GM19324 (cell line): ENCODE results near the gene PPP6R1.

Source experiments
- ATAC-seq: cut with Tn5 transposase; IDR thresholded peaks from one replicate; pipeline ENCODE4 v1.9.1; 2021; ENCODE audit warnings: mild to moderate bottlenecking, moderate library complexity; ENCODE audit not compliant: unreplicated experiment, low FRiP score

Gene PPP6R1

DNA sequence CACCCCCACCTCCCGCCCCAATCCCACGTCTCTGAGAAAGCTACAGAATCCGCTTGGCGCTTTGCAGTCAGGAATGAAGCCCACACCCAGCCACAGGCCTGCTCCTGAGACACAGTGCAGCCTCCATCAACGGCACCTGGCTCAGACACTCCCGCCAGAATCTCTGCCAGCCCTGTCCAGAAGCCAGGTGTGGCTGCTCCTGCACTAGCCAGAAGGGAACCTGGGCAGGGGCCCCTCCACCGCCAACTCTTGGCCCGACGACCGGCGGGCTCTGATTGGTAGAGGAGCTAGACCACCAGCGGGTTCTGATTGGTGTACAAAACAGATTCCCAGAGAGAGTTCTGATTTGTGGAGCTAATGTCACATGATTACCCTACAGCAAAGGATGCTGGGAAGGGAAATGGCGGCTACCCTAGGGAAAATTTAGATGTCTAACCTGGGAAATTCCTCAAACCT is 2.9 kb upstream of the PPP6R1 start:
- ATAC-seq: no peak

DNA sequence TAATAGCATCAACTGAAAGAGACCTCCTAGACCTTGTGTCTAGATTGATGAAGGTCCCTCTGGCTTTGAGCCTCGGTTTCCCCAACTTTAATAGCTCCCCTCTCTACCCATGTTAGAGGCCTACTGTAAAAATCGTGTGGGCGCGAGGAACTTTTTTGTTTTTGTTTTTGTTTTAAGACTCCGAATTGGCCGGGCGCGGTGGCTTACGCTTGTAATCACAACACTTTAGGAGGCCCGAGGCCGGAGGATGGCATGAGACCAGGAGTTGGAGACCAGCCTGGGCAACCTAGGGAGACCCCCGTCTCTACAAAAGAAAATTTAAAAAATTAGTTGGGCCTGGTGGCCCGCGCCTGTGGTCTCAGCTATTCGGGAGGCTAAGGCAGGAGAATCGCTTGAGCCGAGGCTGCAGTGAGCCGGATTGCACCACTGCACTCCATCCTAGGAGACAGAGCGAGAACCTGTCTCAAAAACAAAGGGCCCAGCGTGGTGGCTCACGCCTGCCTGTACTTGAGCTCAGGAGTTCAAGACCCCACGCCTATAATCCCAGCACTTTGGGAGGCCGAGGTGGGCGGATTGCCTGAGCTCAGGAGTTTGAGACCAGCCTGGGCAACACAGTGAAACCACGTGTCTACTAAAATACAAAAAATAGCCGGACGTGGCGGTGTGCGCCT is 858 bp upstream of the PPP6R1 start:
- ATAC-seq: no peak

DNA sequence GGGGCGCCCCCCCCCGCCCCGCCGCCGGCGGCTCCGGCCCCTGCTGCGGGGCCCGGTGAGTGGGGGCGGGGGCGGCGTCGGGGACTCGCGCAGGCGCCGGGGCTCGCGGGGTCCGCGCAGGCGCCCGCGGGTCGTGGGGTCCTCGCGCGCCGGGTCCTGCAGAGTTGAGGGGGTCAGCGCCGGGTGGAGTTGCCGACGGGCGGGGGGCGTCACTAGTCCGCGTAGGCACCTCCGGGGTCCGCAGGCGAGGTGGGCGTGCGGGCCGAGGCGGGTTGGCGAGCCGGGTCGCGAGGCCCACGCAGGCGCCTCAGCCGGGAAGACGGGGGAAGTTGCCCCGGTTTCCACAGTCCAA is 365 bp downstream of the PPP6R1 start:
- peak; percentile 25 for ATAC-seq

DNA sequence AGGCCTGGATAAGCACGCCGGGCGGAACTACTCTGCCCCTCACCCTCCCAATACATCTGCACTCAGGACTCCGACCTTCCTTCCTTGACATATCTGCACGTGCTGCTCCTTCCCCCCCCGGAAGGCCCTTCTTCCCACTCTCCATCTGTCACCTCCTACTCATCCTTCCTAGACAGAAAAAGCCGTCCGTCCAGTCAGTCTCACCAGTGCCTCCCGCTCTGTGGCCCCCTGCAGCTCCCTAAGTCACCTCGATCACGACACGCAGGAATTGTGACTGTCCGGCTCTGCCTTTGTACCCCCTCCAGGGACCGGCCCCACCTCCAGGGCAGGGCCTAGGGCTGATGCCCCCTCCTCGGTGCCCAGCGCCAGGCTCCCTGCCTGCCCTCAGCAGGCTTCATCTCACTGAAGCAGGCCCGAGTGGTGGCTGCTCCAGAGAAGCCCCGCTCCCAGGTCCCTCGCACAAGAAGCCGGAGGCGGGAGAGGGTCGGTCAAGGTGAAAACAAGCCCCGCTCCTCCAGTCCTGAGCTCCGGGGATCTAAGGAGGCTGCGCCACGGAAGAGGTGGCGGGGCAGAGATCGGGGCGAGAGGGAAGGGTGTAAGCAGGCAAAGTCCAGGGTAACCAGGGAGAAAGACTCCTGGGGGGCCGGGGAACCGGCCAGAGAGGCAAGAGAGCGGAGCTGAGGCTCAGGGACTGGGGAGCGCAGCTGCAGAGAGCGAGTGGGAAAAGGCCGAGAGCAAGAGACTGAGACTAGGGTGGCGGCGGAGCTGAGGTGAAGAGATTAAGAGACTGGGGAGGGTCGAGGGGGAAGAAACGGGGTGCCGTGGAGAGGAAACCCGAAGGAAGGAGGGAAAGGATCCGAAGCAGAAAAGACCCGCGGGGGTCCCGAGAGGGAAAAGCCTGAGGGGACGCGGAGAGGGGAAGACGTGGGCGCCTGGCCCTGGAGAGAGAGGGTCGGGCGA is 1.1 kb downstream of the PPP6R1 start:
- ATAC-seq: no peak

DNA sequence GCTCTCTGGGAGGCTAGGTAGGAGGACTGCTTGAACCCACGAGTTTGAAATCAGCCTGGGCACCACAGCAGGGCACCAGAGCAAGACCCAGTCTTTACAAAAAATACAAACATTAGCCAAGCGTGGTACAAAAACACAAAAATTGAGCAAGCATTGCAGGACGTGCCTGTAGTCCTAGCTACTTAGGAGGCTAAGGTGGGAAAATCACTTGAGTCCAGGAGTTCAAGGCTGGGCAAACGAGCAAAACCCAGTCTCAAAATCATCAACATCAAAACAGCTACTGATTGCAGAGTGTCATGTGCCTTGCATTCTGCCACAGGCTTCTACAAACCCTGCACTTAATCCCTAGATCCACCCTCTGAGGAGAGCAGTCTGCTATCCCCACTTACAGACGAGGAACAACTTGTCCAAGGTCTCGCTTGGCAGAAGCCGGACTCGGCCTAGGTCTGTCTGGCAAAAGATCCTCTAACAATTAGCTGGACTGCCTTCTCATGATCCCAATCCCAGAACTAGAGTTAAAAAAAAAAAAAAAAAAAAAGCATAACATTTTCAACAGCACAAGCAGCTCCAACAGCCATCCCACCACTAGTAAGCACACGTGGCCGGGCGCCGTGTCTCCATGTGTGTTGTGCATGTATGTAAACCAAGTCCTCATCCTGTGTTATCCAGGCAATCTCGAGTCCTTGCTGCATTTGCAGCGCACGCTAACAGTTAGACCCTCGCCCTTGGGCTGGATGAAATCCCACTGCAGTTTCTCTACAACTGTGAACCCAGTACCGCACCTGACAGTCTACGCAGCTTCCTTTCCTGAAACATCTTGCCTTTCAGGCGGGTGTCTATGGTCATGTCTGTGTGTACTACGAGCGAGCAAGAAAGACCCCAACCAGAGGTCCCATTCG is 2.0 kb downstream of the PPP6R1 start:
- ATAC-seq: no peak

DNA sequence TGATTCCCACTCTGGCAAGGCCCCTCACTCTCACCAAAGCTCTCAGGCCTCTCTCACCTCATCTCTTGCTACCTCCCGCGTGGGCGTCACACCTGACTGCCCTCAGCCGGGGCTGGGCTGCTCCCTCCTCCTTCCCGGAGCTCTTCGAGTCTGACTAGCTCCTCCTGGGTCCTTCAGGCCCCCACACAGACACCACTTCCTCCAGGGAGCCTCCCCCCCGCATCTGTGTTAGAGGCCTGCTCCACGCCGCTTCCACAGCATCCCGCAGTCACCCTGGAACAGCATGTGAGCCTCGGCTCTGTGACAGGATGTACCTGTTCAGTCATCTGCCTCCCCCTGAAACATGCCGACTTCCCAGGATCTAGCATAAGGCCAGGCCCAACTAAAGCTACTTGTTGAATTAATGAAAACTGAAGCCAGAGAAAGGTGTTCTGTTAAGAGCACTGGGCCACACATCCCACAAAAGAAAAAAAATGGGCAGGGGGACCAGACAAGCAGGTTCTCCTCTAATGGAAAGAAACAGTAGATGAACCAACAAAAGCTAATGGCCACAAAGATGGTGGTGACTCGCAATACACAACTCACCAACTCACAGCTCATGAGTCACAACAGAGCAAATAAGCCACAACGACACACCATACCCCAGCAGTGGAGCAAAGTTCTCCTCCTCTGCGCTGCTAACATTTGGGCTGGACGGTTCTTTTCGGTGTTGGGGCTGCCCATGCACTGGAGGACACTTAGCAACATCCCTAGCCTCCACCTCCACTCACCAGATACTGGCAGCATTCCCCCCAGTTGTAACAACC is 3.0 kb downstream of the PPP6R1 start:
- ATAC-seq: no peak

DNA sequence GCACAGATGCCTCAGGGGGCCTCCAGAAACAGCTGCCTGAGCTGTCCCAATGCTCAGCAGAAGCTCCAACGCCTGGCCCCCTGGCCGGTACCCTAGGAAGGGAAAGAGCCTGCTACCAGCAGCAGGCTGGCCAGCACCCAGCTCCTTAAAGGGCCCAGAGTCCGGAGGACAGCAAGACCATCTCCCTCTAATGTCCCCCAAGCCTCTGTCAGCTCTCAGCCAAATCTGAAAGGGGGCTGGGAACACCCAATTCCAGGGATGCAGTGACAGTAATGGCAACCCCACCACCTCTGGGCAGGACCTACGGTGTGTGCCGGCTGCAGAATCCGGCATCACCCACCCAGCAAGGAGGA is 4.2 kb downstream of the PPP6R1 start:
- no peak for ATAC-seq

DNA sequence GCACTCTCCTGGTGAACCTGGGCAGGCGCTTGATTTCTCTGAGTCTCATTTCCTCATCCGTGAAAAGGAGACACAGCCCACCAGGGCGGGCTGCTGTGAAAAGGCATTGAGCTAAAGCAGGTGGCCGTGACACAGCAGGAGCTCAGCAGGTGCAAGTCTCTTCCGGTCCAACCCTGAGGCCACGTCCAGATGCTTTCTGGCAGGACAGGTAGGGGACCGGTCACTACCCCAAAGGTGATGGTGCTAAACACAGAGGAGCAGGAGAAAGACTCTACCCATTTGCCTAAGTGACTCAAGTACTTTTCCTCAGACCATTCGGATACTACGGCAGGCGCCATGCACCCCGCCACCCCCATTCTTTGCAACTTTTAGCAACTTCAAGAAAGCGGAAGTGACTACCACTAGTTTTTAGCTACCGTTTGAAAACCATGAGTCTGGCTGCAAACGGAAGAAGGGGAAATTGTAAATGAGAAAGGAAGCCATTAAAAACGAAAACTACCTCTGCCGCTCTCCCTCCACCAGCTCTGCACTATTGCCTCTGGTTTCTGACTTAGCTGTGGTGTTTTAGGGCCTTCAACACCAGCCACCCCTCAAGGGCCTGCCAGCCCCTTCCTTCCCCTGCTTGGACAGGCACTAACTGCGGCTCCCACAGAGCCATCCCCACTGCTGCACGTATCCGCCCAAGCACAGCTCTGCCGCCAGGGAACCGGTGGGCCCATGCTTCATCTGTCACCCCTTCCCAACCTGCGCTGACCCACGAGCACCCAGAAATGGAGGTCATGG is 4.8 kb downstream of the PPP6R1 start:
- no peak for ATAC-seq

DNA sequence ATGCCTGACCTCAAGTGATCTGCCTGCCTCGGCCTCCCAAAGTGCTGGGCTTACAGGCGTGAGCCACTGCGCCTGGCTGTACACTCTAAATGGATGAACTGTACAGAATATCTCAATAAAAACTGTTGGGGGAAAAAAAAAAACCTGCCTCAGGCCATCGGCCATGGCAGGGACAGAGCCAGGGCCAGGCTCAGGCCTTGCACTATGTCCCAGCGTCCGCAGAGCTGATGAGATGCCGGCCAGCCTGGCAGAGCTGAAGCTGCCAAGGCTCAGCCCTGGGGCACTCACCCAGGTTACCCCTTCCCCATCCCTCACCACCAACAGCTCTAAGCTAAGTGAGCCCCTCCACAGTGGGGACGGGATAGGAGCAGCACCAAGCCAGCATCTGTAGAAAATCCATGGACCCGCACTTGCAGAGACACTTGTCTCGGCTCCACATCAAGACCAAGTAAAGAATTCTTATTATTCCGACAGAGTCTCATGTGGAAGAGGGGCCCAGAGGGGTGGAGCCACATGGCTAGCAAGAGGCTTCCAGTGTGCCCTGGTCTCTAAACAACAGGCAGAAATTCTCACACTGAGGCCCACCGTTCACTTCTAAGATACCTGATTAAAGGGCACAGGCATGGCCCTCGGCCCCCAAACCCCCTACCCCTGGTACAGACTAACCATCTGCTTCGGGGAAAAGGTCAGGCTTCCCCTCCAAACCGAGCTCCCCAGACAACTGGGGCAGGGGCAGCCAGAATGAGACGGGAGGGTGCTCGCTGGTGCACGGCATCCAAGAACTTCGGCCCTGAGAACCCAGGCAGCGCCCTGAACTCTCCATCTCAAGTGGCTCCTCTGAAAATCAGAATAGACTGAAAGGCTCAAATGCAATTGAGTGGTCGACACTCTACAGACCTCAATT is 5.8 kb downstream of the PPP6R1 start:
- ATAC-seq: no peak

DNA sequence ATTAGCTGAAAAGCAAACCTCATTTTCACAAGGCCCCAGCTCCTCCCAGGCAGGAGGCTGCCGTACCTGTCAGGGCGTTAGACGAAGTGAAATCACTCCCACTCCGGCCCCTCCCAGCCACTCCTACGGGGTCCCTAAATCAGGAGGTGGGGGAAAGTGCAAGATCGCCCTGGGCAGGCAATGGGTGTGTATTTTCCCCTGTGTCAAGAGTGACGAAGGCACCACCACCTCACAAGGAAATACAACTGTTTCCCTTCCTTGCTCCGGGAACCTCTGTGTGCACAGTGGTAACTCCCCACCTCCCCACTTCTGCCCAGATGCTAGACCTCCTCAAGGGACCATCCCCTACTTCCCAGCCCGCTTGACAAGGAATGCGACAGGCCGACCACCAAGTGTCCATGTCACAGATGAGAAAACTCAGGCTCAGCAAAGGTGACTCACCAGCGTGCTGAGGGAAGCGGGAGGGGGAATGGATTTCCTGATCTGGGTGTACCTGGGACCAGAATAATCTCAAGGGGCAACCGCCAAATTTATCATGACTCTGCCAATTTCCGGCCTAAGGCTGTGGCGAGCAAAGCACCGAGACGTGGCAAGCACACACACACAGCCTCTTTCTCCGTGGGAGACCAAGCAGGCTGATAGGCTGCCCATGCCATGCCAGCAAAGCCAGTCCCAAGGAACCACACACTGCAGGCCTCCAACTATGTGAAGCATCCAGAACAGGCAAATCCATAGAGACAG is 7.3 kb downstream of the PPP6R1 start:
- no peak for ATAC-seq

DNA sequence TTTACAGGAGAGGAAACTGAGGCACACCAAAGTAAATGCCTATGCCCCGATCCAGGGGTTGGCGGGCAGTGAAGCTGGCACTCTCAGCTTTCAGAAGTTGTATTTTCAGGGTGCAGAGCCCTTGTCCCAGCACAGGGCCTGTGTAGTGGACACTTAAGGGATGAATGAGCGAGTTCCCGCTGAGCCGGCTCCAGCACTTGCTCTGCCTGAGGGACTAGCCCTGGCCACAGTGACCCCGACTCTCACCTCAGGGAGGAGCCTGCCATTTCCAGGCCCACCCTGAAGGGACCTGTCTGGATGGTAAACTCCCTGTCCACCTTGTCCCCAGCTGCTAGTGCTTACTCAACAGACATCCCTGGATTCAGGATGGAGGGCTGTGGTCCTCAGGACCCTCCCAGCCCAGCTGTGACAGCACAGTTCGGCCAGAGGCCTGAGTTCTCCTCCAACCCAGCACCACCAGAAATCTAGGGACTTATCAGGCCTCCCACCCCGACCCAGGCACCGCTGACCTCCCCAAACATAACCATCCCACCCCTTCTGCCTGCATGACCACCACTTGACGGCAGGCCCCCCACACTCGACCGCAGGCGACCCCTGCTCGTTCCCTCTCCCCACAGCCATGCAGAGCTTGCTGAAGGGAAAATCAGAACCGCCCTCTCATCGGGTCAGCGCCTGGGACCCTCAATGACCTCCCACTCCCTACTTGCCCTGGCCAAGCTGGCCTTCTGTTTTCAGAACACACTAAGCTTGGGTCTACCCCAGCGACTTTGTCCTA is 8.4 kb downstream of the PPP6R1 start:
- no peak for ATAC-seq

DNA sequence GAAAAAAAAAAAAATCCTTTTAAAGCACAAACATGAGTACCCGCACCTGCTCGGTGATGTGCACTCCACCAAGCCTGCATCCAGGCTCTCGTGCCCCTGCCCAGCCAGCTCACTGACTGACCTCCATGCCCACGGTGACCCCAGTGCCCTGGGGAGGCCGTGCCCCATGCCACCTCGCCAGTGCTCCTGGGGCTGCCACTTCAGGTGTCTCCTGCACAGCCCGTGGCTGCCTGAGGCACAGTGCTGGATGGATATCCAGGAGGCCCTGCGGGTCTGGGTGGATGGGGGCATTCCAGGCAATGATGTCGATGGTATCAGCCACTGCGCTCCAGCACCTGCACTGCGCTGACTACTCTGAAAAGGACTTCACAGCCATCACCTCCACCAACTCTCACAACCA is 9.0 kb downstream of the PPP6R1 start:
- no peak for ATAC-seq

DNA sequence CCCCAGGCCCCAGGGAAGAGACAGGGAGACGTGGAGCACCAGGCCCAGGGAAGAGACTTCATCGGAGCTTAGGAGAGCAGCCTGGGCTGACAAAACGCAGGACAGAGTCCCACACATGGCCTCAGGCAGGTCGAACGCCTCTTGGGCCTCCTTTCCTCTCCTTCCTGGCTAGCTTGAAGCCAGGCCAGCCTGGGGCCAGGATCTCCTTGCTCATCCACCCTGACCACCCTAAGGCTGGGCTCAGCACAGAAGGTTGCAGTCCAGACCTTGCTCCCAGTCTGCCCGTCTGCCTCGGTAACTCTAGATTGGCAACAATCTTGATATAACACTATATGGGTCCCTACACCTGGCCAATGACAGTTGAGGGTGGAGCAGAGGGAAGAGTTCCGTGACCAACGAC is 10.1 kb downstream of the PPP6R1 start:
- no peak for ATAC-seq

DNA sequence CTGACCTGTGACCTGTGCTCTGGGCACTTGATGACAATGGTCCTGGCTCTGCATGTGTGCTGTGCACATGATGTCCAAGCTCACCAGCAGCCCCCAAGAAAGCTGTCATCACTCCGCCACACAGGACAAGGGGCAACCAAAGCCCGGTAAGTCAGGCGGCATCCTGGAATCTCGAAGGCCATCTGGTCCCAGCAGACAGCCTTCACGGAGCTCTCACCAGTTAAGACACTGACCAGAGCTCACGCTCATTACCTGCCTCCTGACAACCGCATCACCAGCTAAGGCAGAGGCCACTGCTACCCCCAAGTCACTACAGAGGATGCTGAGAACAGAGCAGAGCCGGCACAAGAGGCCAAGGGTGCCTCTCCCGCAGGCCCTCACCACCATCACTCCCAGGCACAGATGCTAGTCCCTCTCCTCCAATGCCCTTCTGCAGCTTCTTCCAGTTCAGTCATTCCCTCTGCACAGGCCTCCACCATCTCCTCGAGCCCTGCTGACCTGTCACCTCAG is 10.6 kb downstream of the PPP6R1 start:
- ATAC-seq: no peak

DNA sequence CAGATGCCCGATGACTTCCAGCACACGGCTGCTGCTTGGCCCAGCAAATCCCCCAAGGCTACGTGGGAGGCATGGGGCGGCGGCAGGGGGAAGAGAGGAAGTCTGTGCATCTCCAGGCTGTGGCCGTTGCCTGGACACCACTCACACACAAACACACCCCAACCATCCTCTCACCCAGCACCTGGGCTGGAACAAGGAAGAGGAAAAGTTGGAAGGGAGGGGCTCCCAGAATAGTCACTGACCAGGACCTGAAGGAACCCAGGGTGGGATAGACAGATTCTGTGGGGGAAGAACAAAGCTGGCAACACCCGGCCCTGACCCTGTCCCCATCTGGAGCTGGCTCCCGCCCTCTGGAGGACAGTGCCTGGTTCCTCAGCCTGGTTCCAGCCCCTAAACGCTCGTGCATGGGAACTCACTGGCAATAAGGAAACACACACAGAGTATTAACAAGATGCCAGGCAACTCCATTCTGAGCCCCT is 11.2 kb downstream of the PPP6R1 start:
- ATAC-seq: no peak
